HL-60/S4 treated with phorbol 12-myristate 13-acetate at 8.2 ng/mL for 4 days and 3 days (cell line): Measurements from ENCODE around the gene HNF1A.

Source experiments
- in situ Hi-C: fragments of 300-500 bp; cut with MboI; formaldehyde crosslinking; loops from 2 replicates; pipeline ENCODE4 v1.15.0; 2022; ENCODE audit warnings: low sequenced_read_pairs

The HNF1A gene

DNA sequence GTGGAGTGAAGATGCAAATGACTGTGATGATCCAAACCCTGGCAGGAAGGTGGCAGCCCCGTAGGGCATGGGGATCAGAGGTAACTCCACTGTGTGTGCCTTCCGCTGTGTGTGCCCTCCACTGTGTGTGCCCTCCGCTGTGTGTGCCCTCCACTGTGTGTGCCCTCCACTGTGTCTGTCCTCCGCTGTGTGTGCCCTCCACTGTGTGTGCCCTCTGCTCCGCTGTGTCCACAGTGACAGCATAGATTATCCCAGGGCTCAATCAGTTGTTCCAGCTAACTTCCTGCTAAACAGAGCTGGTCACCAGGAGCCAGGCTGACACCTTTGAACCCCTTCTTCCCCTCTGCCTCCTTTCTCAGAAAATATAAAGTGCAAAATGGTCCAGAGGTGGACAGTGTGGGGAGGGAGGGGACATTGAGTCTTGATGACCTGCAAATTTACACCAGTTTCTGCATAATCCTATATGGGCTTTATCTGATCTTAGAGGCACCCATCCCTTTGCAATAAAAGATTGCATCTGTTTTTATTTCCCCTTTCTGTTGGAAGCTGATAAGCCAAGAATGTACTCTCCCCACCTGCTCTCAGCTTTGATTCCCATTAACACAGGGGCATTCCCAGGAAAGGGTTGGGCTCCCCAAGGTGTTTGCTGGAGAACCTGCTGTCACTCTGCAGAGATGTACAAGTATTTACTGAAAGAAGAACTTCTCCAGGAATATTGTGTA lies 21.6 kb upstream of the HNF1A start:
- in situ Hi-C loops, result loop anchor here (25.0 kb wide), 1 partner anchor 369 kb away; the partner anchor contains the start of gene POP5

DNA sequence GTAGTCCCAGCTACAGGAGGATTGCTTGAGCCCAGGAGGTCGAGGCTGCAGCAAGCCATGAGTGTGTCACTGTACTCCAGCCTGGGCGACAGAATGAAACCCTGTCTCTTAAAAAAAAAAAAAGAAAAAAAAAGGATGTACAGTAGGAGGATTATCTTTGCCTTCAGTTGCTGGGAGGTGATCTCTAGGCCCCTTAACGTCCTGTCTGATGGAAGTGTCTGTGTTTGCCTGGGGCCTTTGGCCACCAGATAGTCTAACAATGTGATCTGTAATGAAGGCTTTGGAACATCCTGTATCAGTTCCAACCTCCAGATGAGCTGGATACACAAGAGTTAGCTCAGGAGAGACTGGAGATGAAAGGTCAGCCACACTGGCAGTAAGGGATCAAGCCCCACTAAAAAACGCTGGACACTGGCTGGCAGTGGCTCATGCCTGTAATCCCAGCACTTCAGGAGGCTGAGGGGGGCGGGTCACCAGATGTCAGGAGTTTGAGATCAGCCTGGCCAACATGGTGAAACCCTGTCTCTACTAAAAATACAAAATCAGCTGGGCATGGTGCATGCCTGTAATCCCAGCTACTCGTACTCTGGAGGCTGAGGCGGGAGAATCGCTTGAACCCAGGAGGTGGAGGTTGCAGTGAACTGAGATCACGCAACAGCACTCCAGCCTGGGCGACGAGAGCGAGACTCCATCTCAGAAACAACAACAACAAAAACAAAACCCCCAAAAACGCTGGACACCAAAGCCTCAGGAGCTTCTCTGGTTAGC lies 19.0 kb upstream of the HNF1A start:
- in situ Hi-C loops, result loop anchor here (25.0 kb wide), 1 partner anchor 372 kb away; the partner anchor contains the start of gene POP5

DNA sequence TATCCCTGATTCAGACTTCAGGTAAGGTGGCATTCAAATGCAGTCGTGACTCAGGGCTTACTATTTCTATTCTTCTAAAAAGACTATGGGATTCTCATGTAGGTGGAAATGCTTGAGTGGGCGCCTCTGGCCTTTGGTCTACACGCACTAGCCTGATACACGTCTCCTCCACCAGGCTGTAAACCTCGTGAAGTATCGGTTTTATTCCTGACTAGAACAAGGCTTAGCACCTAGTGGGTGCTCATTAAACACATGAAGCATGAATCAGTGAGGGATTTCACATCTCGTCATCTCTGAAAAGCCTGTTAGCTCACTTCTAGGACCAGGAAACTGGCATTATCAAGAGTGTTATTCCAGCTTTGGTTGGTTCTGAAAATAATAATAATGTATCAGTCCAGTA lies 17.7 kb upstream of the HNF1A start:
- in situ Hi-C loops, result loop anchor here (25.0 kb wide), 1 partner anchor 373 kb away; the partner anchor contains the start of gene POP5

DNA sequence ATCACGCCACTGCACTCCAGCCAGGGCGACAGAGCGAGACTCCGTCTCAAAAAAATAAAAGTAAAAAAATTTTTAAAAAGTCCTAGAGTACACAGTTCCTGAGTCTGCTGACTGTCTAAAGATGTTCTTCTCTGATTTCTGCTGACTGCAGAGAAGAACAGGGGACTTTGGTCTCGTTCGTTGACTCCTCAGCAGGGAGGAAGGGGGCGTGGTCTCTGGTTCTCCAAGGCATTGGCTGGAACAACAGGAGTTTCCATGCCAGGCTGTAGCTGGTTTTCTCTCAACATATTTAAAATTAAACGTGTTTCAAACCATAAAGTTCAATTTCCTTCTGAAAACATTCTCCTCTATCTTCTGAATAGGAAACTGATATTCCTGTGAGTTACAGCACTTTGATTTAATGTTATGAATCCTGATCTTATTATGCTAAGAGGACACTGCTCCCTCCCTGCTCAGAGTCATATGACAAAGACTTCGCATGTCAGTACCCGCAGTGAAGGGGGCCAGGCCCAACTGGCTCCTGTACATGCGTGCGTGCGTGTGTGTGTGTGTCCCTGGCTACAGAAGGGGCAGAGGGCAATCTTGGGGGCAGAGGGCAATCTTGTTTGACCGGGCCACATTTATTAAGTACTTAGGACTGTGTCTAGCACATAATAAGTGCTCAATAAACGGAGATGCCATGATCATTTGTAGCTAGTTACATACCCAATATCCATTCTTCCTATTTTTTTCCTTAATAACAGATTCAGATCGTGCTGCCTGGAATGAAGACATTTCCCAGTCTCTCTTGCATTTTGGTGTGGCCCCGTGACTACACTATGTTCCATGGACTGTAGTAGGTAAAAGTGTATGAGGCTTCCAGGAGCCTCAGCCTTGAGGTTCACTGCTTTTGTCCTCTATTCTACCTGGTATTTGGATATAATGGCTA lies 16.5 kb upstream of the HNF1A start:
- in situ Hi-C loops, result loop anchor here (25.0 kb wide), 1 partner anchor 375 kb away; the partner anchor contains the start of gene POP5

DNA sequence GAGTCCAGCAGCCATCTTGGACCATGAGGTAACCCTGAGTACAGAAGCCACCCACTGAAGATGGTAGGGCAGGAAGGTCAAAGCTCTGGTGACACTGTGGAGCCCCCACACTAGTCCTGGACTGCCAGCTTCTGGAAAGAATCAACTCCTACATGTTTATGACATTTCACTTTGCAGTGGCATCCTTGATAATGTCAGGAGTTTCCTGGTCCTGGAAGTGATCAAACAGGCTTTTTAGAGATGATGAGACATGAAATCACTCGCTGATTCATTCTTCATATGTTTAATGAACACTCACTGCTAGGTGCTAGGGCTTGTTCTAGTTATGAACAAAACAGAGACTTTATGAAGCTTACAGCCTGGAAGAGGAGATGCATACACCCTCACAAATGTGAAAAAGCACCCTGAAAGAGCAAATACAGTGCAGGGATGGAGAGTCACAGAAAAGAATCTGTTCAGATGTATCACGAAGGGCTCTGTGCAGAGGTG lies 15.8 kb upstream of the HNF1A start:
- in situ Hi-C loops, result loop anchor here (25.0 kb wide), 1 partner anchor 375 kb away; the partner anchor contains the start of gene POP5

DNA sequence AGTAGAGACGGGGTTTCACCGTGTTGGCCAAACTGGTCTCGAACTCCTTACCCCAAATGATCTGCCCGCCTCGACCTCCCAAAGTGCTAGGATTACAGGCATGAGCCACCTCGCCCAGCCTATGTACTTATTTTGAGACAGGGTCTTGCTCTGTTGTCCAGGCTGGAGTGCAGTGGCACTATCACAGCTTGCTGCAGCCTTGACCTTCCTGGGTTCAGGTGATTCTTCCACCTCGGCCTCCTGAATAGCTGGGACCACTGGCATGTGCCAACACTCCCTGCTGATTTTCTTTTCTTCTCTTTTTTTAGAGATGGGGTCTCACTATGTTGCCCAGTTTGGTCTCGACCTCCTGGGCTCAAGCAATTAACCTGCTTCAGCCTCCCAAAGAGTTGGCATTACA lies 14.0 kb upstream of the HNF1A start:
- in situ Hi-C loops, result loop anchor here (25.0 kb wide), 1 partner anchor 377 kb away; the partner anchor contains the start of gene POP5

DNA sequence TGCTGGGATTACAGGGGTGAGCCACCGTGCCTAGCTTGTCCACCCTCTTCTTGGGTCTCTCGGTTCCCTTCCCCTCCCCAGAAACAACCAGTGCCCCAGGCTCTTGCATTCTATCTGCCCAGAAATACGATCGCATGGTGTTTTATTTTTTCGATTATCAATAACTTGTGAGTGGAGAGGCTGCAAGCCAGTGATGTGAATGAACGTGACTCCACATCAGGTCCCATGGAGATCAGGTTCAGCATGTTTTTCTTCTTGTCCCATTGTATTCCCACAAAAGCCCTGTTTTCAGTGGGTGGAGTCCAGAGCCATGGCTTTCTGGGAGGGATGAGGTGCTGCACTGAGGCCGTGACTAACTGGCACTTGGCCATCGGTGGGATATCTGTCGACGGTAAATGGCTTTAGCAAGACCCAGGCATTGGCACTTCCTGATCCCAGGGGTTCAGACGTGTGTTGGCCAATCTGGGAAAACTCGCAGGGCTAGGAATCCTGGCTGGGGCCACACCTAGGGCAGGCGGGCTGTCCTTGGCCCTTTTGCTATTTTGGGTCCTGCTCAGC lies 12.7 kb upstream of the HNF1A start:
- in situ Hi-C loops, result loop anchor here (25.0 kb wide), 1 partner anchor 378 kb away; the partner anchor contains the start of gene POP5

DNA sequence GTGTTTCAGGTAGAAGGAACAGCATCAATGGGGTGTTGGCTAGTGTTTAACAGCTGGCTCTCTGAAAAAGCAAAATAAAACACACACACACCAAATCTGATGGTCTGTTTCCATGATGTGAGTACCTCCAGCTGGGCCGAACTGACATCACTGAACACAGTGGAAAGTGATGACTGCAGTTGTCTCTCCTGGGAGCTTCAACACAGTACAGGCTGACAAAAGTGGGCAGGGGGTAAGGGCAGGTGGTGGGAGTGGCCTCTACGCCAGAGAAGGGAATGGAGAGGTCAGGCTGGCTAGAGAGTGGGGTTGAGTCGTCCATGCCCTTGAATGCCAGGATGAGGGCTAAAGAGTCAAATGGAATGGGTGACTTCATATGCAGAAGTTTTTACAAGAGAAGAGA lies 8.0 kb upstream of the HNF1A start:
- in situ Hi-C loops, result loop anchor here (25.0 kb wide), 1 partner anchor 383 kb away; the partner anchor contains the start of gene POP5

DNA sequence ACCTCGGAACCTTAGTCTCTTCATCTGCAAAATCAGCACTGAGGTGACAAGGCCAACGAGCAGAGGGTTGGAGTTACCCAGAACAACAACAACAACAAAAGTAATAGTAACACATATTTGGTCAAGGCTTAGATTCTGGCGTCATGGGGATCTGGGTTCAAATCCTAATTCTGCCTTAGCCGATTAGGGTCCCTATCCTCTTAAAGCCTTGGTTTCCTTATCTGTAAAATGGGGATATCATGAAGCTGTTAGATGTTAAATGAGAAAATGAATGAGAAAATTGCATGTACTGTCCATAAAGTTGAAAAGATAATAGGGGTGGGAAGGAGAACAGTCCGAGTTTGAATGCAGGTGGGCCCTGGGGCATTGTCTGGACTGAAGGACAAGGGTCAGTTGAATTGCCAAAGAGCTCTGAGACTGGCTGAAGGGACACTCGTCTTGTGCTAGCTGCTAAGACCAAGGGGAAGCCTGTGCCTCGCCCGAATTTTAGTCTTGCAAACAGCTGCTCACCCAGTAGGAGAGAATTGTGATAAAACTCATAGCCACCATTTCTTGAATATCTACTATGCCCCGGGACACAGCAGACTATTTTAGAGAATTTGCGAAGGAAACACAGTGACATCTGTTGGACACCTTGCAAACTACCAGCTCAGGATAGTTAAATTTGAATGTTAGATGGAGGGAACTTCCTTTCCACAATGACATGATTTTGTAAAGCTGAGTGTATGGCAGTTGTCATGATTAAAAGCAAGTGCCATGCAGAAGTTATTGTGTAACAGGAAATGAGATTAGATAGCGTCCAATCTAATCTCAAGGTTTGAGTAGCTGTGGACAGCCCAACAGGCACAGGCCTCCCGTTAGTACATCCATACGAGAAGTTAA lies 6.8 kb upstream of the HNF1A start:
- in situ Hi-C loops, result loop anchor here (25.0 kb wide), 1 partner anchor 384 kb away; the partner anchor contains the start of gene POP5

DNA sequence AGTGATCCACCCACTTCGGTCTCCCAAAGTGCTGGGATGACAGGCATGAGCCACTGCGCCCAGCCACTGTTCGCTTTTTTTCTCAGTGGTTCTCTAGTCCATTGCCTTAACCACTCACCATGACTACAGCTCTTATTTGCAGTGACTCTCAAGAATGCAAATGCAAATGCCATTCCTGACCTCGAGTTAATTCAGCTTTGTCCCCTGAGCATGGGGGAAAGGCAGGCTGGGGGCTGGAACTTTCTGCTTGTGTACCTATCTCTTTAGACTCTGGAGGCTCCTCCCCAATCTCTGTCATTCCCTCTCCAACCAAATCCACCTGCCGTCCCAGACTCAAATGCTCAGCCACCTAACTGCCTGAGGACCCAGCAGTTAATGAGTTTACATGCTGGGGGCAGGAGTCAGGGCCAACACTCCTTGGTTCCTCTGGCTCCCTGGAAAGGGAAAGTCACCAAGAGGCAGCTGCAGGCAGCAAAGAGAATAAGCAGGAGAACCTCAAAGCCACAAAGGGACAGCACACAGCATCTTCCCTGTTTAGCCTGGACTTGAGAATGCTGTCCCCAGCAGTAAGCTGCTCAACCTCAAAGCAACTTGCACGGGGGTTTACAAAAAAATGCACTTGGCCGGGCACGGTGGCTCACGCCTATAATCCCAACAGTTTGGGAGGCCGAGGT lies 5.3 kb upstream of the HNF1A start:
- in situ Hi-C loops, result loop anchor here (25.0 kb wide), 1 partner anchor 386 kb away; the partner anchor contains the start of gene POP5

DNA sequence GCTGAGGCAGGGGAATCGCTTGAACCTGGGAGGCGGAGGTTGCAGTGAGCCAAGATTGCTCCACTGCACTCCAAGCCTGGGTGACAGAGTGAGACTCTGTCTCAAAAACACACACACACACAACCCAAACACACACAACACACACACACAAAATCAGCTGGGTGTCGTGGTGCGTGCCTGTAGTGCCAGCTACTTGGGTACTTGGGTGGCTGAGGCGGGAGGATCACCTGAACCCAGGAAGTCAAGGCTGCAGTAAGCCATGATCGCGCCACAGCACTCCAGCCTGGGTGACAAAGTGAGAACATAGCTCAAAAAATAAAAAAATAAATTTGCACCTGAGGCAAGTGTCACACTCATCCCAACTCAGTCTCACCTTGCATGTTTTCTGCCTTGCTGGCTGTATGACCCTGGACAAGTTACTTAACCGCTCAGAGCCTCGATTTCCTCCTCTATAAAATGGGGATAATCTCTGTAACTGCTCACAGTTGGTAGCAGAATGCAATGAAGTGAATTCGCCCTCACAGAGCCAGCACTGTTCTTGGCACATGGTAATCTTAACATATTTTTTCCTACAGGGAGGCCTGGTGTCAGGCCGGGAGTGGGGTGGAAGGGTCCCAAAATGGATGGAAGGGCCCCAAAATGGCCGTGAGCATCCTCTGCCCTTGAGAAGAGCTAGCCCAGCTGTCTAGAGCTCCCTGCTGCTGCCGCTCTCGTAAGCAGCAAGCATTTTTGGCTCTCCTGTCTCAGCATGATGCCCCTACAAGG lies 630 bp upstream of the HNF1A start:
- in situ Hi-C loops, result no loop called here

DNA sequence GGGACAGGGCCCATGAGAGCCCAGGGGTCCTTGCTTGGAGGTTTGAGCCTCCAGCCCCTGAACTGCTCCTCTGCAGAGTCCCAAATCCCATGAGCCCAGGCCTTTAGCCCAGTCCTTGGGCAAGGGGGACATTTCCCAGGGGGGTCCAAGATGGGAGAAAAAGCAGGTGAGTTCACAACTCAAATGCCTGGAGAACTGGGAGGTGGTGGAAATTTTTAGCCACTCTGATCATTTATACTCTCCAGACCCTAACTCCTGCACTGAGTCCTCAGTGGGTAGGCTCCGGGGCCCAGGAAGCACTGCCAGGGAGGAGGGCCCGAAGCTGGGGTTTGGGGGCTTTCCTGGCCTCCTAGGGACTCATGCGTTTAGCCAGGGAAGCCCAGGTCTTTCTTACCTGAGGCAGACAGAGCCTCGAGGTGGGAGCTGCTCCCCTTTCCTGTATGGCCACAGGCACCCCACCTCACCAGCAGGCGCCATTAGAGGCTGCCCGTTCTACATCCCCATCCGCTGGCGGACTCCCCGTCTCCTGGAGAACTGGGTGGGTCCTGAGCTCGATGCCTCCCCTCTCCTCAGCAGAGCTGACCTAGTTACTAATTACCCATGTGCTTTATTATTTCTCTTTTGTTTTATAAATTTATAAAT lies 998 bp downstream of the HNF1A start:
- in situ Hi-C loops, result no loop called here

DNA sequence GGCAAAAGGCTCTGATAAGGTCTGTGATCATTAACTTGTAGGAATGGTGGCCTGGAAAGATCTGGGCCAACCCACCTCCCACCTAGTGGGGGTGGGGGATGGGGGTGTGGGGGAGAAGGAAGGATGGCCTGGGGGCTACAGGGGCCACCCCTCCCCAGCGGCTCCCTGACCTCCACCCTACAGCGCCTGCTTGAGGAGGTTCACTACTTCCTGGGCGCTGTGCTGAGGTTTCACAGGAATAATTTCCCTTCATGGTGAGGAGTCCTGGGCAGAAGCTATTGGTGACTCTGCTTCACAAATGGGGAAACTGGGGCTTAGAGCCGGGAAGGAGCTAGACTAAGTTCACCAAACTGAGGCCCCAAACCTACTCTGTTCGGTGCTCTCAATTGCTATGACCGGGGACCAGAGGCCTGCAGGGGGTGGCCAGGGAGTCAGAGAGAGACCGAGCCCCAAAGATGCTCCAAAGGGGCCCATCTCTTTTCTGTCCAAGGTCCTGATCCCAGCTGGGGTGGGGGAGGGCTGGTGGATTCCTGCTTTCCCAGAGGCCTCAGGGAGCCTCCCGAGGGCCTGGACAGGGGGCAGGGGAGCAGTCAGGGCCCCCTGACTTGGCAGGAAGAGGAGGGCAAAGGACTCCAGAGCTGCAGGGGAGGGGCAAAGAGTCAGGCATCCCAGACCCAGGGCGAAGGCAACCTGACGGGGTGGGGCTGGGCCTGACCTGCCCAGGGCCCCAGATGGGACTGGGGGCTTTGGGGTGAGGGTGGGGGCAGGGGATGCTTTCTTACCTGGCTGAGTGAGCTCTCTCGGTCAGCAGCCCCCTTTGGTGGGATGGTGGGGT lies 1.7 kb downstream of the HNF1A start:
- in situ Hi-C loops, result no loop called here

DNA sequence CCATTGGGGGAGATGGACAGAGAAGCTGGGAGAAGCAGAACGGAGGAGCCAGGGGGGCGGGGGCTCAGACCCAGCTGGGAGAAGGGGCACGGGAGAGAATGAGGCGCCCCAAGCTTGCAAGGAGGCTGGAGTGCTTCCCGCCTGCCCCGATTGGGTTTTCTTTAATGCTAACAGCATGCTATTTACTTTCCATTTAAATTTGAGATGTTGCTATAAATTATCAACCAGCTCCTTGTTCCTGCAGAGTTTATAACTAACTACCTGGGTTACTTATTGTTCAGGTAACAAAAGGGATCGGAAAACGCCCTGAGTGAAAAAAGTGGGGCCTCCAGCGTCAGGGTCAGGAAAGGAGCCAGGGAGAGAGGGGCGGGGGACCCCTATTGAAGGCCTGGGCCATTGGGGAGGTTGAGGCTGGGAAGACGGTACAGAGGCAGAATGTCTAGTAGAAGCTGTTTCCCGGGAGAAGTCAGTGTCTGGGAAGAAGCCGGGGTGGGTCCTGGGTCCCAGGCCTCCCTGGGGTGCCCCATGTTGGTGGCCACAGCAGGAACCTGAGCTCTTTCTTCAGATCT lies 2.5 kb downstream of the HNF1A start:
- in situ Hi-C loops, result no loop called here

DNA sequence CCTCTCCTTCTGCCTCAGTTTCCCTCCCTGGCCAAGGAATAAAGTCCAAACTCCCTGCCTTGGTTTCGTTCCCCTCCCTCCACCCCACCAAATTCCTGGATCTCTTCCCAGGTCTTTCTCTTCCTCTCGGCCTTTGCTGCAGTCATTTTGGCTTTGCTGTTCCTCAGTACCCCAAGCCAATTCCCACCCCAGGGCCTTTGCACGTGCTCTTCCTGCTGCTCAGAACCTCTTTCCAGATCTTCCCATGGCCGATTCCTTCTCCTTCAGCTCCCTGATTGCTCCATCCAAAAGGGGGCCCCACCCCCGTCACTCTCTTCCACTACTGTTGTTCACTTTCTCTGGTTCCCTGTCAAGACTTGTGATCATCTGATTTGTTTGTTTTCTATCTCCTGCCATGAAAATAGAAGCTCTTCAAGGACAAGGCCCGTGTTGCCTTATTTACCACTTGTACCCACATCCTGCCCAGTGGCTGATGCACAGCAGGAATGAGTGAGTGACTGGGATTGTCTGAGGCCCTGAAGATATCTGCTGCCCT lies 3.1 kb downstream of the HNF1A start:
- in situ Hi-C loops, result no loop called here

DNA sequence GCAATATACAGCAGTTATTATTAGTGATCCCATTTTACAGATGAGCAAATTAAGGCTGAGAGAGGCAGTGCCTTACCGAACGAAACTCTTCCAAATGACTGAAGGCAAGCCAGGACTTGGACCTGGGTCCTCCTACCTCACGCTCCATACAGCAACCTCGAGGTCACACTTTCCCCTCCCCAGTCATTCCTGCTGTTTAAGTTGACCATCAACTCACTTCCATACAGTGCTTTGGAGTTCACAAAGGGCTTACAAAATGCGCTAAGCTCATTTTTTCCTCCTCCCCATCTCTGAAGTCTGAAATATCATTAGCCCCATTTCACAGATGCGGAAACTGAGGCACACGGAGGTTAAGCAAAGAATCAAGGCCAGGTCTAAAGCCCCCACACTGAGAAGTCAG lies 4.3 kb downstream of the HNF1A start:
- in situ Hi-C loops, result no loop called here
